Pulmonary artery endothelial cell (primary cell): ENCODE measurements around the gene ILKAP. TPM values are rescaled to one million over a fixed set of nuclear protein-coding genes. Genes with fewer than 3 reads are reported as not detected.

Experiments
- DNase-seq: peaks from one replicate; pipeline ENCODE4 v3.0.0-alpha.2; 2011; ENCODE audit warnings: low read depth, low spot score
- total RNA-seq: library from RNA; depleted of rRNA; stranded (reverse); fragments of >200 nt; gene quantifications from 2 replicates; pipeline ENCODE4 v1.2.3, GENCODE V29; 2014

Gene ILKAP
- total RNA-seq, 1 donor from 2014 or later, result 19.1 TPM

DNA sequence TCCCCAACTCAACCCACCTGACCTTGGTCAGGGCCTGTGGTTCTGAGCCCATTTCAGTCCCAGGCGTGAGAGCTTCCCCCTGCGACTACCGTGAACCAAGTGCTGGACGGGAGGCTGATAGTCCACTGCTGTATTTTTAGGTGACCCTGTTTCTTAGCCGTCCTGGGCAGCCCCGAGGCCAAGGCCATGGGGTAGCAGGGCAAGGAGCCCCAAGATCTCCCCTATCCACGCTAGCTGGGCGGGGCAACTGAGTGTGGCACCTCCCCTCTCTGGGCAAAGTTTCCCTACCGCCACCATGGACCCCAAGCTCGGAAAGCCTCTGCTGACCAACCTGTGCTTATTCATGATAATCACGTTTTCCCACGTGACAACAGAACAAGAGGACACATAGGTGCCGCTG is 65.6 kb downstream of the ILKAP start:
- no peak for DNase-seq

DNA sequence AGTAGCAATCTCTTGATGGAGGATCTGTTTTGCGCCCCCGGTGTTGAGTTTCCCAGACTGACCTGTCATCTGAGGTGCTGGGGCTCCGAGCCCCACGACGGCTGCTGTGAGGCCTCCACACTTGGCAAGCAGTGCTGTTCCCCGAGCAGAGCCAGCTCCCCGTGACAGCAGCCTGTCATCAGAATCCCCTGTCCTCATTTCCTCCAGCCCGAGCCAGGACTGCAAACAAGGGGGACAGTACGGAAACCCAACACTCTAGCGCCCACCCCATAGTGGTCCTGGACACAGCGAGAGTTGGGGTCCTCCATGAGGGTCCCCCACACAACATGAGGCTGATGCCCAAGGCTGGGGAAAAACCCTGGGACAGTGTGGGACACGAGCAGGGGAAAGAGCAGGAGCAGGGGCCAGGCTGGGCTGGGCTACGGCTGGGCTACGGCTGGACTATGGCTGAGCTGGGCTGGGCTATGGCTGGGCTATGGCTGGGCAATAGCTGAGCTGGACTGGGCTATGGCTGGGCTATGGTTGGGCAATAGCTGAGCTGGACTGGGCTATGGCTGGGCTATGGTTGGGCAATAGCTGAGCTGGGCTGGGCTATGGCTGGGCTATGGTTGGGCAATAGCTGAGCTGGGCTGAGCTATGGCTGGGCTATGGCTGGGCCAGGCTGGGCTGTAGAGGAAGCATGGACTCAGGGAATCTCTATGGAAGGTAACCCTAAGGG is 66.5 kb downstream of the ILKAP start:
- no peak for DNase-seq

DNA sequence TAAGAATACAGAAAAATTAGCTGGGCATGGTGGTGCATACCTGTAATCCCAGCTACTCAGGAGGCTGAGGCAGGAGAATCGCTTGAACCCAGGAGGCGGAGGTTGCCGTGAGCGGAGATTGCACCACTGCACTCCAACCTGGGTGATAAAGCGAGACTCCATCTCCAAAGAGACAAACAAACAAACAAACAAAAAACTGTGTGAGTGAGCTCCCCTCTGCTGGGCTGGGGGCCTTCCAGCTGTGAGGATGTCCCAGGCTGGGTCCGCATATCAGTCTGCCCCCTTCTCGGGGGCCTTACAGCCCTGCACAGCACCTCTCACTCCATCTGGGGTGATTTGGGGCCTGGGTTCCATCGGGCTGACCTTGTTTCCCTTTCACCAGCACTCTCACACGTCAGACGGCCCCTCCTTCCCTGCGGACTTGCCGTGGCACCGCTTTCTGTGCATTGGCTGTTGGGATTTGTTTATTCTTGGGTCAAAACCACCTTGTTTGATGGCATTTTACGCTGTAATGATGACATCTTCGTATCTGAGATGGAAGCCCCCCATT is 67.8 kb downstream of the ILKAP start:
- DNase-seq, result no peak

GRCh38 chr2:238134393-238134785 is 69.1 kb downstream of the ILKAP start:
- DNase-seq, result no peak

- no peak for DNase-seq
These were observed 69.7 kb downstream of the ILKAP start for GRCh38 chr2:238133499-238134392.

- DNase-seq, result no peak
These were observed 70.7 kb downstream of the ILKAP start for GRCh38 chr2:238132463-238133450.

GRCh38 chr2:238131761-238132462 is 71.6 kb downstream of the ILKAP start:
- DNase-seq, result no peak

GRCh38 chr2:238130696-238131628 is 72.5 kb downstream of the ILKAP start:
- no peak for DNase-seq

DNA sequence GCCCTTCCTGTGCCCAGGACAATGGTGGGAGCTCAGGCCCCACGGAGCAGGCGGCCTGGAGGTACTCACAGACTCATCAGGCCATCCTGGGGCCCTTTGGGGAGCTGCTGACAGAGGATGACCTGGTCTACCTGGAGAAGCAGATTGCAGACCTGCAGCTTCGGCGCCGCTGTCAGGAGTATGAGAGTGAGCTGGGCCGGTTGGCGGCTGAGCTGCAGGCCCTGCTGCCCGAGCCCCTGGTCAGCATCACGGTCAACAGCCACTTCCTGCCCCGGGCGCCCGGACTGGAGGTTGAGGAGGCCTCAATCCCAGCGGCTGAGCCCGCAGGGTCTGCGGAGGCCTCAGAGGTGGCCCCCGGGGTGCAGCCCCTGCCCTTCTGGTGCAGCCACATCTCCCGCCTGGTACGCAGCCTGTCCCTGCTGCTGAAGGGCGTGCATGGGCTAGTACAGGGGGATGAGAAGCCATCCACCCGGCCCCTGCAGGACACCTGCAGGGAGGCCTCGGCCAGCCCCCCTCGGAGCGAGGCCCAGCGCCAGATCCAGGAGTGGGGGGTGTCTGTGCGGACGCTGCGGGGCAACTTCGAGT is 73.3 kb downstream of the ILKAP start:
- no peak for DNase-seq

DNA sequence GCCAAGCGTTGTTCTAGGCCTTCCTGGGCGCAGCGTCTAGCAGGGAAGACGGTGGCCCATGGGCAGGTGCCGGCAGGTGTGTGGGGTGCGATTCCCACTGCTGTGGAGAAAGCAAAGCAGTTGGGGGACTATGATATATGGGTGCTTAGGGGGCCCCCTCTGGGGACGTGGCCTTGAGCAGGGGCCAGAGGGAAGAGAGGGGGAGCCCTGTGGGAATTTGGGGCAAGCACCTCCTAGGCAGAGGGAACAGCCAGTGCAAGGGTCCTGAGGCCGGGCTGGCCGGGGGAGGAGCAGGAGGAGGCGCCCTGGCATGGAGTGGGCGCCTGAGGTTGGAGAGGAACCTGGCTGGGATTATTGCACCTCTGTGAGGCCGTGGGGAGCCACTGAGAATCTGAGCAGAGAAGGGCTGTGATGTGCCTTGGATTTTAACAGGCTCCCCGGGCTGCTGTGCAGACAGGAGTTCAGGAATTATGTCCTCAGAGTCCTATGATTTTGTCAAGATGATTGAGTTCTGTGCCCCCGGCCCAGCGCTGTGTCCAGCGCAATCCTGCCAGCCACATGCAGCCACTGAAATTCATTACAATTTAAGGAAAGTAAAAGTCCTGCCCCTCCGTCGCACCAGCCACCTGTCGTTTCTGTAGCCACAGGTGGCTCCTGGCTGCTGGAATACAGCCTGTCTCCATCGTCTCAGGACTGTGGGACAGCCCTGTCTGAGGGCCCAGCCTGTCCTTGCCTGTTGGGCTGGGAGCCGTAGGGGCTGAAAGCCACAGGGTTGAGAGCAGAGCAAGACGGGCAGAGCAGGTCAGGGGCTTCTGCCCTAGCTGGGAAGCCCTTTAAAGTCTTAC is 74.1 kb downstream of the ILKAP start:
- DNase-seq, result no peak

GRCh38 chr2:238128534-238129001 is 74.9 kb downstream of the ILKAP start:
- DNase-seq, result no peak

- no peak for DNase-seq
These were observed 75.4 kb downstream of the ILKAP start for GRCh38 chr2:238128061-238128440.

- DNase-seq, result no peak
These were observed 76.1 kb downstream of the ILKAP start for GRCh38 chr2:238127165-238128060.

- no peak for DNase-seq
These were observed 76.7 kb downstream of the ILKAP start for GRCh38 chr2:238126775-238127164.

GRCh38 chr2:238126338-238126737 is 77.2 kb downstream of the ILKAP start:
- no peak for DNase-seq

GRCh38 chr2:238125127-238125885 is 78.2 kb downstream of the ILKAP start:
- DNase-seq, result no peak
